ENCODE measurements around the gene MTFMT. TPM values are rescaled to one million over a fixed set of nuclear protein-coding genes. Genes with fewer than 3 reads are reported as not detected.

The MTFMT gene
- total and polyA plus RNA-seq, 2 donors (not counting 1 experiment from before 2014, with no cell fraction given): 16.6 to 17.0 TPM

- H3K4me3 ChIP-seq (replicated peaks in 1 of 4; ENCODE audit: control extremely low read depth in 1 of 4, insufficient read depth in 1 of 4, low read depth in 3 of 4, low read length in 4 of 4): peak overlapping the region in 1 of 4 experiments; percentile 8
- H3K4me2 ChIP-seq (ENCODE audit: extremely low read depth, insufficient read depth, low read length): peak overlapping the region; percentile 53
- no peaks in the 10 kb centered on the region for H3K9me3 ChIP-seq (ENCODE audit: control insufficient read depth, insufficient read depth, low read depth, low read length)
- H3K27me3 ChIP-seq (ENCODE audit: control insufficient read depth, insufficient read depth, low read length): no peaks in the 10 kb centered on the region
- DNase-seq (ENCODE audit: low read depth in 2 of 2): no peak
- peaks cover 7% of the 10 kb centered on the region for H3K79me2 ChIP-seq (ENCODE audit: control insufficient read depth, insufficient read depth, low read length)
- H3K4me1 ChIP-seq (ENCODE audit: control insufficient read depth, extremely low read depth, insufficient read depth, low read length): peaks cover 4% of the 10 kb centered on the region
- no peaks in the 10 kb centered on the region for H4K20me1 ChIP-seq (ENCODE audit: control insufficient read depth, extremely low read depth, insufficient read depth, low read length)
- H3K9ac ChIP-seq (ENCODE audit: insufficient read depth, low read length): no peak overlapping the region
- TF ChIP-seq CTCF (conservative IDR thresholded peaks at IDR 0.05 in 1 of 2, IDR thresholded peaks at IDR 0.05 in 1 of 2; ENCODE audit: low read depth in 1 of 2, low read length in 2 of 2) (no peak), EZH2 (IDR thresholded peaks at IDR 0.05; ENCODE audit: low read length, missing control alignments) (no peak)
- H2AFZ ChIP-seq (ENCODE audit: low read length): no peak overlapping the region
- no peak overlapping the region for H3K27ac ChIP-seq (ENCODE audit: insufficient read depth, low read length)
- H3K36me3 ChIP-seq (ENCODE audit: control insufficient read depth, insufficient read depth, low read length): peaks cover 9% of the 10 kb centered on the region
Observed at GRCh38 chr15:64981812-64982431, 47.5 kb downstream of the MTFMT start.

- no peaks in the 10 kb centered on the region for H4K20me1 ChIP-seq (ENCODE audit: control insufficient read depth, extremely low read depth, insufficient read depth, low read length)
- peaks cover 9% of the 10 kb centered on the region for H3K36me3 ChIP-seq (ENCODE audit: control insufficient read depth, insufficient read depth, low read length)
- H2AFZ ChIP-seq (ENCODE audit: low read length): no peak overlapping the region
- H3K79me2 ChIP-seq (ENCODE audit: control insufficient read depth, insufficient read depth, low read length): peaks cover 5% of the 10 kb centered on the region
- no peak for DNase-seq (ENCODE audit: low read depth in 2 of 2)
- TF ChIP-seq EZH2 (IDR thresholded peaks at IDR 0.05; ENCODE audit: low read length, missing control alignments) (no peak), CTCF (conservative IDR thresholded peaks at IDR 0.05 in 1 of 2, IDR thresholded peaks at IDR 0.05 in 1 of 2; ENCODE audit: low read depth in 1 of 2, low read length in 2 of 2) (no peak)
- no peaks in the 10 kb centered on the region for H3K4me1 ChIP-seq (ENCODE audit: control insufficient read depth, extremely low read depth, insufficient read depth, low read length)
- no peaks in the 10 kb centered on the region for H3K9me3 ChIP-seq (ENCODE audit: control insufficient read depth, insufficient read depth, low read depth, low read length)
- H3K27ac ChIP-seq (ENCODE audit: insufficient read depth, low read length): no peak overlapping the region
- no peak overlapping the region for H3K4me3 ChIP-seq (replicated peaks in 1 of 4; ENCODE audit: control extremely low read depth in 1 of 4, insufficient read depth in 1 of 4, low read depth in 3 of 4, low read length in 4 of 4)
- no peak overlapping the region for H3K9ac ChIP-seq (ENCODE audit: insufficient read depth, low read length)
- H3K4me2 ChIP-seq (ENCODE audit: extremely low read depth, insufficient read depth, low read length): no peak overlapping the region
- H3K27me3 ChIP-seq (ENCODE audit: control insufficient read depth, insufficient read depth, low read length): no peaks in the 10 kb centered on the region
Observed at GRCh38 chr15:64979252-64979710, 50.2 kb downstream of the MTFMT start.

- peaks cover 7% of the 10 kb centered on the region for H3K36me3 ChIP-seq (ENCODE audit: control insufficient read depth, insufficient read depth, low read length)
Observed at GRCh38 chr15:64975390-64975789, 54.0 kb downstream of the MTFMT start.

More at GRCh38 chr15:64975390-64975789, 54.0 kb downstream of the MTFMT start:
- no peaks in the 10 kb centered on the region for H3K27me3 ChIP-seq (ENCODE audit: control insufficient read depth, insufficient read depth, low read length)
- no peaks in the 10 kb centered on the region for H3K79me2 ChIP-seq (ENCODE audit: control insufficient read depth, insufficient read depth, low read length)
- peak in 1 of 2 donors; percentile 31 for DNase-seq (ENCODE audit: low read depth in 2 of 2)
- H2AFZ ChIP-seq (ENCODE audit: low read length): no peak overlapping the region
- no peak overlapping the region for H3K4me3 ChIP-seq (replicated peaks in 1 of 4; ENCODE audit: control extremely low read depth in 1 of 4, insufficient read depth in 1 of 4, low read depth in 3 of 4, low read length in 4 of 4)
- no peaks in the 10 kb centered on the region for H4K20me1 ChIP-seq (ENCODE audit: control insufficient read depth, extremely low read depth, insufficient read depth, low read length)
- no peak overlapping the region for H3K4me2 ChIP-seq (ENCODE audit: extremely low read depth, insufficient read depth, low read length)
- TF ChIP-seq CTCF (conservative IDR thresholded peaks at IDR 0.05 in 1 of 2, IDR thresholded peaks at IDR 0.05 in 1 of 2; ENCODE audit: low read depth in 1 of 2, low read length in 2 of 2) (no peak), EZH2 (IDR thresholded peaks at IDR 0.05; ENCODE audit: low read length, missing control alignments) (no peak)
- no peaks in the 10 kb centered on the region for H3K9me3 ChIP-seq (ENCODE audit: control insufficient read depth, insufficient read depth, low read depth, low read length)
- H3K9ac ChIP-seq (ENCODE audit: insufficient read depth, low read length): no peak overlapping the region
- H3K4me1 ChIP-seq (ENCODE audit: control insufficient read depth, extremely low read depth, insufficient read depth, low read length): no peaks in the 10 kb centered on the region
- H3K27ac ChIP-seq (ENCODE audit: insufficient read depth, low read length): no peak overlapping the region

All from fibroblast of lung (primary cell).